Measurements from ENCODE around the gene GRM2. TPM values are rescaled to one million over a fixed set of nuclear protein-coding genes. Genes with fewer than 3 reads are reported as not detected.

The GRM2 gene
- total RNA-seq, 1 donor from 2014 or later, result 134 TPM

- H3K27ac Mint-ChIP-seq (ENCODE audit: unreplicated experiment), result no peak overlapping the region
- TF ChIP-seq, protein P1, sequence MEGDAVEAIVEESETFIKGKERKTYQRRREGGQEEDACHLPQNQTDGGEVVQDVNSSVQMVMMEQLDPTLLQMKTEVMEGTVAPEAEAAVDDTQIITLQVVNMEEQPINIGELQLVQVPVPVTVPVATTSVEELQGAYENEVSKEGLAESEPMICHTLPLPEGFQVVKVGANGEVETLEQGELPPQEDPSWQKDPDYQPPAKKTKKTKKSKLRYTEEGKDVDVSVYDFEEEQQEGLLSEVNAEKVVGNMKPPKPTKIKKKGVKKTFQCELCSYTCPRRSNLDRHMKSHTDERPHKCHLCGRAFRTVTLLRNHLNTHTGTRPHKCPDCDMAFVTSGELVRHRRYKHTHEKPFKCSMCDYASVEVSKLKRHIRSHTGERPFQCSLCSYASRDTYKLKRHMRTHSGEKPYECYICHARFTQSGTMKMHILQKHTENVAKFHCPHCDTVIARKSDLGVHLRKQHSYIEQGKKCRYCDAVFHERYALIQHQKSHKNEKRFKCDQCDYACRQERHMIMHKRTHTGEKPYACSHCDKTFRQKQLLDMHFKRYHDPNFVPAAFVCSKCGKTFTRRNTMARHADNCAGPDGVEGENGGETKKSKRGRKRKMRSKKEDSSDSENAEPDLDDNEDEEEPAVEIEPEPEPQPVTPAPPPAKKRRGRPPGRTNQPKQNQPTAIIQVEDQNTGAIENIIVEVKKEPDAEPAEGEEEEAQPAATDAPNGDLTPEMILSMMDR (IDR thresholded peaks at IDR 0.05; ENCODE audit: partially characterized antibody, unreplicated experiment), result no peak
- H3K9me3 Mint-ChIP-seq (ENCODE audit: unreplicated experiment), result peaks cover 9% of the 10 kb centered on the region
- H3K27me3 Mint-ChIP-seq (ENCODE audit: unreplicated experiment), result no peaks in the 10 kb centered on the region
- H3K4me1 Mint-ChIP-seq (ENCODE audit: low read depth, unreplicated experiment), result no peaks in the 10 kb centered on the region
- DNase-seq, result no peak
- H3K4me3 Mint-ChIP-seq (ENCODE audit: unreplicated experiment), result no peak overlapping the region
- peaks cover 31% of the 10 kb centered on the region for H3K36me3 Mint-ChIP-seq (ENCODE audit: unreplicated experiment)
Observed at GRCh38 chr3:51759203-51759602, 52.3 kb downstream of the GRM2 start.

Other genes starting within 250 kb of the GRM2 start
- gene DCAF1, start 207.1 kb upstream of the GRM2 start, total RNA-seq (ENCODE audit: unreplicated experiment), result 15.4 TPM
- gene RAD54L2, start 168.3 kb upstream of the GRM2 start, total RNA-seq (ENCODE audit: unreplicated experiment), result 64.3 TPM
- 13.2 TPM for gene TEX264, start 35.8 kb upstream of the GRM2 start, total RNA-seq (ENCODE audit: unreplicated experiment)
- not detected for gene IQCF6, start 72.2 kb downstream of the GRM2 start, total RNA-seq (ENCODE audit: unreplicated experiment)
- not detected for gene IQCF2, start 154.5 kb downstream of the GRM2 start, total RNA-seq (ENCODE audit: unreplicated experiment)
- gene IQCF5, start 168.5 kb downstream of the GRM2 start, total RNA-seq (ENCODE audit: unreplicated experiment), result not detected
- not detected for gene IQCF1, start 196.3 kb downstream of the GRM2 start, total RNA-seq (ENCODE audit: unreplicated experiment)
- gene RRP9, start 234.8 kb downstream of the GRM2 start, total RNA-seq (ENCODE audit: unreplicated experiment), result 15.6 TPM
- 3.8 TPM for gene PARP3, start 235.3 kb downstream of the GRM2 start, total RNA-seq (ENCODE audit: unreplicated experiment)
- gene GPR62, start 248.3 kb downstream of the GRM2 start, total RNA-seq (ENCODE audit: unreplicated experiment), result 0.44 TPM